Activated T-cell treated with anti-CD3 and anti-CD28 coated beads, Interleukin-2, amount 50 U/mL, for 1 hour (primary cell): Measurements from ENCODE around the gene ABO.
"Not testable (repeated sequence)": the region's sequence is repeated elsewhere in the genome, so short reads cannot be mapped to it uniquely, and the experiment has no call there.

ENCODE experiments used
- DNase-seq: peaks from one replicate; pipeline ENCODE4 v3.0.0-alpha.2; 2020

ABO gene

GRCh38 chr9:133239533-133240090 lies 35.4 kb downstream of the ABO start:
- DNase-seq: no peak

- peak; percentile 67 for DNase-seq
These were observed 36.0 kb downstream of the ABO start for GRCh38 chr9:133238851-133239532.

GRCh38 chr9:133238272-133238850 lies 36.6 kb downstream of the ABO start:
- DNase-seq: peak; percentile 48

GRCh38 chr9:133237035-133237731 lies 37.8 kb downstream of the ABO start:
- no peak for DNase-seq

GRCh38 chr9:133236291-133237034 lies 38.5 kb downstream of the ABO start:
- not testable (repeated sequence) for DNase-seq

- no peak for DNase-seq
These were observed 39.3 kb downstream of the ABO start for GRCh38 chr9:133235549-133236222.

- no peak for DNase-seq
These were observed 40.3 kb downstream of the ABO start for GRCh38 chr9:133234577-133235322.

- DNase-seq: no peak
These were observed 41.1 kb downstream of the ABO start for GRCh38 chr9:133233681-133234432.

- DNase-seq: not testable (repeated sequence)
These were observed 43.0 kb downstream of the ABO start for GRCh38 chr9:133231934-133232568.

- not testable (repeated sequence) for DNase-seq
These were observed 44.5 kb downstream of the ABO start for GRCh38 chr9:133230514-133230913.

- no peak for DNase-seq
These were observed 44.9 kb downstream of the ABO start for GRCh38 chr9:133230093-133230492.

- not testable (repeated sequence) for DNase-seq
These were observed 46.4 kb downstream of the ABO start for GRCh38 chr9:133228474-133229193.

GRCh38 chr9:133227996-133228395 lies 47.0 kb downstream of the ABO start:
- not testable (repeated sequence) for DNase-seq

GRCh38 chr9:133227242-133227860 lies 47.6 kb downstream of the ABO start:
- DNase-seq: no peak

GRCh38 chr9:133226219-133227171 lies 48.5 kb downstream of the ABO start:
- no peak for DNase-seq

GRCh38 chr9:133225171-133226011 lies 49.6 kb downstream of the ABO start:
- DNase-seq: no peak

- DNase-seq: no peak
These were observed 50.2 kb downstream of the ABO start for GRCh38 chr9:133224762-133225161.
